HL-60 (cell line): ENCODE results near the gene ANO10.

Experiments
- CTCF ChIP-seq: IDR thresholded peaks from one replicate; pipeline ENCODE4 v1.5.1; 2011; ENCODE audit warnings: low read length, control low read depth, inconsistent platforms; ENCODE audit not compliant: insufficient read depth
- GABPA ChIP-seq: IDR thresholded peaks from 2 replicates; pipeline ENCODE4 v1.6.1; 2012; ENCODE audit warnings: low read depth

GRCh38 chr3:43413676-43414368 lies 208.0 kb downstream of the ANO10 start:
- TF ChIP-seq CTCF (no peak), GABPA (no peak)
